T47D (cell line): ENCODE measurements around the gene DACH2.
A peak's percentile ranks its signal among the peaks of the same experiment; 100 is the strongest.

ENCODE experiments used
- DNase-seq, 2 experiments: peaks; one replicate each; pipeline versions ENCODE4 v3.0.0 to v3.0.0-alpha.2; 2011 to 2012; ENCODE audit warnings: low read depth in 1 of 2, low spot score in 1 of 2
- JUND ChIP-seq: IDR thresholded peaks from 2 replicates; pipeline ENCODE4 v1.6.1; 2012; ENCODE audit warnings: low read depth
- in situ Hi-C: cut with HindIII; loops from 2 replicates; pipeline ENCODE4 v1.10.0; 2016; ENCODE audit warnings: low sequenced_read_pairs, low pct_unique_long_range_greater_than_20kb

The DACH2 gene

GRCh38 chrX:86711531-86712180 lies 563.4 kb downstream of the DACH2 start:
- in situ Hi-C loops = no loop called here
- TF ChIP-seq JUND = no peak
- no peak for DNase-seq

- no peak for TF ChIP-seq JUND
- DNase-seq = no peak
- in situ Hi-C loops = no loop called here
These were observed 566.2 kb downstream of the DACH2 start for GRCh38 chrX:86714441-86714840.

- in situ Hi-C loops = no loop called here
- no peak for DNase-seq
- no peak for TF ChIP-seq JUND
These were observed 576.0 kb downstream of the DACH2 start for GRCh38 chrX:86724277-86724676.

- TF ChIP-seq JUND = no peak
- in situ Hi-C loops = no loop called here
- DNase-seq = no peak
These were observed 598.8 kb downstream of the DACH2 start for GRCh38 chrX:86747091-86747490.

- in situ Hi-C loops = no loop called here
- no peak for DNase-seq
- TF ChIP-seq JUND = no peak
These were observed 657.0 kb downstream of the DACH2 start for GRCh38 chrX:86805241-86805640.

- DNase-seq = peak; percentile 0 to 59
- in situ Hi-C loops = no loop called here
- TF ChIP-seq JUND = no peak
These were observed 658.5 kb downstream of the DACH2 start for GRCh38 chrX:86806786-86807185.

GRCh38 chrX:86809651-86810050 lies 661.4 kb downstream of the DACH2 start:
- in situ Hi-C loops = no loop called here
- no peak for TF ChIP-seq JUND
- DNase-seq = no peak

- DNase-seq = no peak
- TF ChIP-seq JUND = no peak
- in situ Hi-C loops = no loop called here
These were observed 681.5 kb downstream of the DACH2 start for GRCh38 chrX:86829786-86830185.

- no peak for TF ChIP-seq JUND
- peak in 1 of 2 experiments; percentile 1 for DNase-seq
- in situ Hi-C loops = no loop called here
These were observed 682.4 kb downstream of the DACH2 start for GRCh38 chrX:86830685-86831084.

- DNase-seq = no peak
- TF ChIP-seq JUND = no peak
- in situ Hi-C loops = no loop called here
These were observed 696.9 kb downstream of the DACH2 start for GRCh38 chrX:86845101-86845500.
